Adrenal gland (tissue), 5 donors: ENCODE results near the gene BPIFB4.

Experiments used
- POLR2A ChIP-seq, 2 donors: fragments of 450-650 bp; IDR thresholded peaks; one replicate each; pipeline ENCODE4 v1.6.1; 2017; ENCODE audit warnings: antibody characterized with exemption in 2 of 2, mild to moderate bottlenecking in 2 of 2, moderate library complexity in 1 of 2
- TF ChIP-seq, protein P1 (sequence below), 6 experiments: fragments of 450-650 bp in 4 of 6; fragments of 200-600 bp in 2 of 6; sonication (generic) in 1 of 6; IDR thresholded peaks; 1 replicate in 5 of 6; 2 replicates in 1 of 6; pipeline versions ENCODE4 v1.5.1 to v1.8.0; 2016 to 2021; ENCODE audit warnings: antibody characterized with exemption in 6 of 6, mild to moderate bottlenecking in 2 of 6, moderate library complexity in 1 of 6
- donor health status: DM: no; HTN: no; CAD: no.

DNA sequence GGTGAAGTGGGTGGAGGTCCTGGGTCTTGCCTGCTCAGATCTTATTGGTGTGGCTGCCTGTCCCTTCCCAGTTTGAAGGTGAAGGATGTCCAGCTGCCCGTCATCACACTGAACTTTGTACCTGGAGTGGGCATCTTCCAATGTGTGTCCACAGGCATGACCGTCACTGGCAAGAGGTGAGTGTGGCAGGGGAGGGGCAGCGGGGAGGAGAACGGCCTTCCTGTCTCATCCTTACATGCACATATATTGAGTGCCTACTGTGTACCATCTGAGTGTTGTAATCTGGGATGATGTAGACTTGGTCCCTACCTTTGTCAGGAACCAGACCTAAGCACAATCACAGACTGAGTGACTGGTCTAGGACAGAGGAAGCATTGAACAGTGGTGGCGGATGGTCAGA, 45.3 kb upstream of the BPIFB4 start:
- TF ChIP-seq, protein P1, sequence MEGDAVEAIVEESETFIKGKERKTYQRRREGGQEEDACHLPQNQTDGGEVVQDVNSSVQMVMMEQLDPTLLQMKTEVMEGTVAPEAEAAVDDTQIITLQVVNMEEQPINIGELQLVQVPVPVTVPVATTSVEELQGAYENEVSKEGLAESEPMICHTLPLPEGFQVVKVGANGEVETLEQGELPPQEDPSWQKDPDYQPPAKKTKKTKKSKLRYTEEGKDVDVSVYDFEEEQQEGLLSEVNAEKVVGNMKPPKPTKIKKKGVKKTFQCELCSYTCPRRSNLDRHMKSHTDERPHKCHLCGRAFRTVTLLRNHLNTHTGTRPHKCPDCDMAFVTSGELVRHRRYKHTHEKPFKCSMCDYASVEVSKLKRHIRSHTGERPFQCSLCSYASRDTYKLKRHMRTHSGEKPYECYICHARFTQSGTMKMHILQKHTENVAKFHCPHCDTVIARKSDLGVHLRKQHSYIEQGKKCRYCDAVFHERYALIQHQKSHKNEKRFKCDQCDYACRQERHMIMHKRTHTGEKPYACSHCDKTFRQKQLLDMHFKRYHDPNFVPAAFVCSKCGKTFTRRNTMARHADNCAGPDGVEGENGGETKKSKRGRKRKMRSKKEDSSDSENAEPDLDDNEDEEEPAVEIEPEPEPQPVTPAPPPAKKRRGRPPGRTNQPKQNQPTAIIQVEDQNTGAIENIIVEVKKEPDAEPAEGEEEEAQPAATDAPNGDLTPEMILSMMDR (IDR thresholded peaks at IDR 0.05): no peak
- no peak for TF ChIP-seq POLR2A (IDR thresholded peaks at IDR 0.05)
